ENCODE data around the gene AP3D1.

DNA sequence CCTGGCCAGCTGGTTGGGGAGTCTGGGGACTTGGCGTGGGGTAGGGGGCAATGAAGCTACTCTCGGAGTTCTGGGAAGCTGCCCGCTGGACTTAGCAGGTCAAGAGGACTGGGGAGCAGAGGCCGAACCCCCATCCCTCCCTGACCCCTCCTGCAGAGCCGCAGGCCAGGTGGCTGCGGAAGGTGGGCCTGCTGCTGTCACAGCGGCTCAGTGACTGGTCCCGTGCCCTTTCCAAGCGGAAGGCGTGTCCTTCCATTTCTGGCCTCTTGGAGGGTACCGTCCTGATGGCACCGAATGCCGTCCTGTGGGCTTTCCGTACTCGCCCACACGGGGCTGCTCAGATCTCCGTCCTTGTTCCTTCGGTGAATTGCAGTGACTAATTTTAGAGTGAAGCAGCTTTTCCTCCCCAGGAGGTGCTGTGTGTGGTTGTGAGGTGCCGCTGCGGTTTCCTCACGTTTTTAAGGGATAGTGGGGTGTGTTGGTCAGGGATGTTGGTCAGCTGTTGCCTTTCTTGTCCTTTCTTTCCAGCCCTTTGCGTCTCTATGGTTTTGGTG, 33.1 kb upstream of the AP3D1 start:
- TF ChIP-seq CTCF (IDR thresholded peaks at IDR 0.05) (peak in 2 of 12 donors; percentile 4 to 25), POLR2A (IDR thresholded peaks at IDR 0.05) (no peak)
